ENCODE results near the gene ZNF319. TPM values are rescaled to one million over a fixed set of nuclear protein-coding genes. Genes with fewer than 3 reads are reported as not detected.

ZNF319 gene
- total RNA-seq, 1 donor = 4.8 TPM

DNA sequence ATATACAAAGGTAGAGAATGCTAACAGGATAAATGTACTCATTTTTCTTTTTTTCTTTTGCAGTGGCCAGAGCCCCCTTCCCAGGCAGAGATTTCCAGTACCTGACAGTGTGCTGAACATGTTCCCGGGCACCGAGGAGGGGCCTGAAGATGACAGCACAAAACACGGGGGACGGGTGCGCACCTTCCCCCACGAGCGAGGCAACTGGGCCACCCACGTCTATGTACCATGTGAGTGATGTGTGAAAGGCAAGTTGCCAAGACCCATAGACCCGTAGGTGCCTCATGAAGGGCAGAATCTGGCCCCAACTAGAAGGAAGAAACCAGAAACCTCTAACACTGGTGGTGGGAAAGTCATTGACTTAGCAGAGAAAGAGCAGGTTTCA is 1.9 kb upstream of the ZNF319 start:
- no peak for DNase-seq (ENCODE audit: low read depth)

DNA sequence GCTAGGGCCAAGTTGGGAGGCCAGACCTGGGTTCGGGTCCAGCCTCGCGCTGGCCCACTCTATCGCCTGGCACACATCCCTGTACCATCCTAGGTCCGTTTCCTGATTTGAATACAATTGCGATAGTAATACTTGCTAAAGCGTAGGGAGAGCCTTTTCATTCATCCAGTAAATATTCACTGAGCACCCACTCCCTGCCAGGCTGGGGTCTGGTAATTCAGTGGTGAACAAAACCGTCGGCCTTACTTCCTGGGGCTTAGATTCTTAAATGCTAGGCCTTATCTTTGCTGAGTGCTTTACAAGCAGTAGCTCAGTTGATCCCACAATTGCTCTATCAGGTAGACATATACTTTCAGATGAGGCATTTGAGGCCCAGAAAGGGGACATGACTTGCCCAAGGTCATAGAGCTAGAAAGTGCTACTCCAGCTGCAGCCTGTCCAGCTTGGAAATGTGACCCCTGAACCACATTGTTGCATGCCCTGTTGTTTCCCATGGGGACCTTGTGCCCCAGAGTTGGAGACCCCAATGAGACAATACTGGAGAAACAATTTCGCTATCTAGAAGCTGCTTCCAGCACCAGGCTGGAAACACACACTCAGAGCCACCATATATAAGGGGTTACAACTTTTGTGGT is 1.4 kb upstream of the ZNF319 start:
- peak overlapping the region; percentile 91 for H3K4me3 ChIP-seq (ENCODE audit: low read depth, low read length)
- DNase-seq (ENCODE audit: low read depth) = no peak
- TF ChIP-seq, protein P1, sequence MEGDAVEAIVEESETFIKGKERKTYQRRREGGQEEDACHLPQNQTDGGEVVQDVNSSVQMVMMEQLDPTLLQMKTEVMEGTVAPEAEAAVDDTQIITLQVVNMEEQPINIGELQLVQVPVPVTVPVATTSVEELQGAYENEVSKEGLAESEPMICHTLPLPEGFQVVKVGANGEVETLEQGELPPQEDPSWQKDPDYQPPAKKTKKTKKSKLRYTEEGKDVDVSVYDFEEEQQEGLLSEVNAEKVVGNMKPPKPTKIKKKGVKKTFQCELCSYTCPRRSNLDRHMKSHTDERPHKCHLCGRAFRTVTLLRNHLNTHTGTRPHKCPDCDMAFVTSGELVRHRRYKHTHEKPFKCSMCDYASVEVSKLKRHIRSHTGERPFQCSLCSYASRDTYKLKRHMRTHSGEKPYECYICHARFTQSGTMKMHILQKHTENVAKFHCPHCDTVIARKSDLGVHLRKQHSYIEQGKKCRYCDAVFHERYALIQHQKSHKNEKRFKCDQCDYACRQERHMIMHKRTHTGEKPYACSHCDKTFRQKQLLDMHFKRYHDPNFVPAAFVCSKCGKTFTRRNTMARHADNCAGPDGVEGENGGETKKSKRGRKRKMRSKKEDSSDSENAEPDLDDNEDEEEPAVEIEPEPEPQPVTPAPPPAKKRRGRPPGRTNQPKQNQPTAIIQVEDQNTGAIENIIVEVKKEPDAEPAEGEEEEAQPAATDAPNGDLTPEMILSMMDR (IDR thresholded peaks at IDR 0.05; ENCODE audit: insufficient read depth, low read length) = no peak

More for the DNA sequence above, 1.9 kb upstream of the ZNF319 start:
- H3K4me3 ChIP-seq (ENCODE audit: low read depth, low read length) = no peak overlapping the region
- TF ChIP-seq, protein P1 (IDR thresholded peaks at IDR 0.05; ENCODE audit: insufficient read depth, low read length) = no peak

DNA sequence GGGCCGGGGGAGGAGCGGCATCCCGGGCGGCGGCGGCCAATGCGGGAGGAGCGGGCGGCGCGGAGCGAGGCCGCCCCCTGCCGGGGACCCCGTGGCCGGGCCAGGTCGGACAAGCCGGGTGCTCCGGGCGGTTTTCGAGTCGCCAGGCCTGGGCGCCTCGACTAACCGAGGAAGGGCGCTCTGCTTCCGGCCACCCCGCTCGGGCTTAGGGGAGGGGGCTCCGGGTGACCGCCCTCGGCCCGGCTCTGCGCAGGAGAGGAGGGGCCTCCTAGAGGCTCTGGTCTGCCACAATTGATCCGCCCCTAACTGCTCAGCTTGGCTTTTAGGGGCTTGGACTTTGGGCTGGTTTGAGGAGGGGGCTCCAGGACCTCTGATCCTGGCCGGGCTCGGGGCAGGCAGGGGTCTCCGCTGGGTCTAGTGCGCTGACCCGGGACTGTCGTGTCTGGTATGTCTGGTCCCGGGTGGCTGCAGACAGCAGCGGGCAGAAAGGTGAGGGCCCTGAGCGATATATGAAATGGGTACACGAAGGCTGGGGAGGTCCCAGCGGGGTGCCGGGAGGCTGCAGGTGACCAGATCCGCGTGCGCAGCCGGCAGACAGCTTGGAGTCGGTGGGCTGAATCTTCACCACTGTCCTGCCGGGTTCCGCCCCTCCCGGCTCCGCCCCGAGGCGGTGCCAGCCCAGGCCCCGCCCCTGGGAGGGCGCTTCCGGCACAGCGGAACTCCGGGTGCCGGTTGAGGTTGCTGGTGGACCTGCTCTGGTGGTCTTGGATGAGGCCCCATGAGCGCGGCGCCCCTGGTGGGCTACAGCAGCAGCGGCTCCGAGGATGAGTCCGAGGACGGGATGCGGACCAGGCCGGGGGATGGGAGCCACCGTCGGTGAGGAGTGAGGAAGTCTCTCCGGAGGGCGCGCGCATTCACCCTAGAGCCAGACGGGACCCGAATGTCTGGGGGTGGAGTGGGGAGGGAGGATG is 519 bp upstream of the ZNF319 start, which contains the start of gene USB1:
TSS of gene USB1 (plus strand) at position 702 of the 971 bp plus-strand sequence. CDS start at position 779, 77 bp downstream.
- peak; percentile 67 for DNase-seq (ENCODE audit: low read depth)
- TF ChIP-seq, protein P1 (IDR thresholded peaks at IDR 0.05; ENCODE audit: insufficient read depth, low read length) = peak; percentile 57
- H3K4me3 ChIP-seq (ENCODE audit: low read depth, low read length) = peak within 1 kb of the TSS; percentile 91

- H3K4me3 ChIP-seq (ENCODE audit: low read depth, low read length) = peak overlapping the region; percentile 73
- no peak for DNase-seq (ENCODE audit: low read depth)
- TF ChIP-seq, protein P1 (IDR thresholded peaks at IDR 0.05; ENCODE audit: insufficient read depth, low read length) = no peak
Measured at GRCh38 chr16:57999366-57999970, 1.0 kb downstream of the ZNF319 start.

DNA sequence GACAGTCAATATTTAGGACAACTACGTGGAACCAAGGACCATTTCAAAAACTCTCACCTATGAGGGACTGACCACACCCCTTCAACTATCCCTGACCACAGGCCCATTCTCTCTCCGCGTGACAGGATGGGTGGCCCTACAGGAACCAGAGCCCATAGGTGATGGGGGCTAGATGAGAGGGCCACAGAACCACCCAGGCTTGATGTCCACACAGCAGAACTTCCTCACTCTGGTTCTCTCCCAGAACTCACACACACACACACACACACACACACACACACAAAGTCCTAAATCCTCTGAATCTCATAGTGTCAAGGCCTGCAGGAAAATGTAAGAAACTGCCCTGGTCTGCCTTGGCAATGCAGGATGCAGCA is 1.5 kb downstream of the ZNF319 start:
- H3K4me3 ChIP-seq (ENCODE audit: low read depth, low read length) = peak overlapping the region; percentile 73
- TF ChIP-seq, protein P1 (IDR thresholded peaks at IDR 0.05; ENCODE audit: insufficient read depth, low read length) = no peak
- peak; percentile 47 for DNase-seq (ENCODE audit: low read depth)

DNA sequence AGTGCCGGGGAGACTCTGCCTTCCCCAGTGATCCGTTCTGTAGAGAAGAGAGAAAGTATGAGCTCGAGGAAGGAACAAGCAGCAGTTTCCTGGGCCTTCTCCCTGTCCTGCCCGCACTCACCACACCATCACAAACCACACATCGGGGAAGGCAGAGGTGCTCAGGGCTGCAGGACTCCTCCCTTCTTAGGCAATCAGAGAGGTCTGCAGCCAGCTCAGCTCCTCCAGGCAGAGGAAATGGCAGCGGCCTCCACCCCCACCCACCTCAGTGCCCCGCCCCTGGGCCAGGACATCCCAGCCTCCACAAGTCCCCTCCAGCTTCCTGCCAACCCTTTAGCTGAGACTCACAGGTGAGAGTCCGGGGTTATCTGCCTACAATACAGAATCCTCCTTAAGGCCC is 2.0 kb downstream of the ZNF319 start:
- peak; percentile 45 for DNase-seq (ENCODE audit: low read depth)
- H3K4me3 ChIP-seq (ENCODE audit: low read depth, low read length) = no peak overlapping the region
- TF ChIP-seq, protein P1 (IDR thresholded peaks at IDR 0.05; ENCODE audit: insufficient read depth, low read length) = no peak
